ENCODE measurements around the gene IFT57. TPM values are rescaled to one million over a fixed set of nuclear protein-coding genes. Genes with fewer than 3 reads are reported as not detected.

The IFT57 gene
- total RNA-seq, 1 donor from 2014 or later = 17.6 TPM

- FAIRE-seq (no peak), DNase-seq (ENCODE audit: low read depth) (peak; percentile 22)
- no peaks in the 10 kb centered on the region for H3K36me3 ChIP-seq (ENCODE audit: control insufficient read depth, insufficient read depth, low read length)
- TF ChIP-seq CTCF (IDR thresholded peaks at IDR 0.05; ENCODE audit: insufficient read depth, low read length, severe bottlenecking) = no peak
- H3K27me3 ChIP-seq (ENCODE audit: control insufficient read depth, insufficient read depth, low read length) = no peaks in the 10 kb centered on the region
- H3K4me3 ChIP-seq (ENCODE audit: low read depth, low read length) = no peak overlapping the region
These were observed 1.7 kb upstream of the IFT57 start for GRCh38 chr3:108223928-108224327.

- DNase-seq (ENCODE audit: low read depth) = no peak
- H3K4me3 ChIP-seq (ENCODE audit: low read depth, low read length) = peak overlapping the region; percentile 97
- no peaks in the 10 kb centered on the region for H3K36me3 ChIP-seq (ENCODE audit: control insufficient read depth, insufficient read depth, low read length)
- TF ChIP-seq CTCF (IDR thresholded peaks at IDR 0.05; ENCODE audit: insufficient read depth, low read length, severe bottlenecking) = no peak
- no peaks in the 10 kb centered on the region for H3K27me3 ChIP-seq (ENCODE audit: control insufficient read depth, insufficient read depth, low read length)
- no peak for FAIRE-seq
These were observed 785 bp upstream of the IFT57 start for GRCh38 chr3:108222853-108223565.

- peak overlapping the region; percentile 97 for H3K4me3 ChIP-seq (ENCODE audit: low read depth, low read length)
- no peak for TF ChIP-seq CTCF (IDR thresholded peaks at IDR 0.05; ENCODE audit: insufficient read depth, low read length, severe bottlenecking)
- no peak for FAIRE-seq
- peak; percentile 3 for DNase-seq (ENCODE audit: low read depth)
- no peaks in the 10 kb centered on the region for H3K36me3 ChIP-seq (ENCODE audit: control insufficient read depth, insufficient read depth, low read length)
- no peaks in the 10 kb centered on the region for H3K27me3 ChIP-seq (ENCODE audit: control insufficient read depth, insufficient read depth, low read length)
These were observed 831 bp downstream of the IFT57 start for GRCh38 chr3:108221393-108221792.

- no peak for DNase-seq (ENCODE audit: low read depth)
- TF ChIP-seq CTCF (IDR thresholded peaks at IDR 0.05; ENCODE audit: insufficient read depth, low read length, severe bottlenecking) = no peak
- FAIRE-seq = no peak
- Histone ChIP-seq H3K4me3 (ENCODE audit: low read depth, low read length) (no peak overlapping the region), H3K27me3 (ENCODE audit: control insufficient read depth, insufficient read depth, low read length) (no peaks in the 10 kb centered on the region), H3K36me3 (ENCODE audit: control insufficient read depth, insufficient read depth, low read length) (no peaks in the 10 kb centered on the region)
These were observed 2.9 kb downstream of the IFT57 start for GRCh38 chr3:108219336-108219735.

- no peak for TF ChIP-seq CTCF (IDR thresholded peaks at IDR 0.05; ENCODE audit: insufficient read depth, low read length, severe bottlenecking)
- no peaks in the 10 kb centered on the region for H3K36me3 ChIP-seq (ENCODE audit: control insufficient read depth, insufficient read depth, low read length)
- DNase-seq (ENCODE audit: low read depth) (no peak), FAIRE-seq (no peak)
- no peaks in the 10 kb centered on the region for H3K27me3 ChIP-seq (ENCODE audit: control insufficient read depth, insufficient read depth, low read length)
- H3K4me3 ChIP-seq (ENCODE audit: low read depth, low read length) = no peak overlapping the region
These were observed 3.4 kb downstream of the IFT57 start for GRCh38 chr3:108218811-108219210.

GRCh38 chr3:108215871-108216270 is 6.4 kb downstream of the IFT57 start:
- no peaks in the 10 kb centered on the region for H3K27me3 ChIP-seq (ENCODE audit: control insufficient read depth, insufficient read depth, low read length)
- no peak overlapping the region for H3K4me3 ChIP-seq (ENCODE audit: low read depth, low read length)
- TF ChIP-seq CTCF (IDR thresholded peaks at IDR 0.05; ENCODE audit: insufficient read depth, low read length, severe bottlenecking) = no peak
- no peaks in the 10 kb centered on the region for H3K36me3 ChIP-seq (ENCODE audit: control insufficient read depth, insufficient read depth, low read length)
- FAIRE-seq = no peak
- no peak for DNase-seq (ENCODE audit: low read depth)

All from bronchial epithelial cell (primary cell).